HG02798 (cell line): ENCODE data around the gene C1orf226.

Experiments
- ATAC-seq: cut with Tn5 transposase; IDR thresholded peaks from one replicate; pipeline ENCODE4 v1.9.1; 2021; ENCODE audit warnings: mild to moderate bottlenecking; ENCODE audit not compliant: unreplicated experiment, poor library complexity

C1orf226 gene

DNA sequence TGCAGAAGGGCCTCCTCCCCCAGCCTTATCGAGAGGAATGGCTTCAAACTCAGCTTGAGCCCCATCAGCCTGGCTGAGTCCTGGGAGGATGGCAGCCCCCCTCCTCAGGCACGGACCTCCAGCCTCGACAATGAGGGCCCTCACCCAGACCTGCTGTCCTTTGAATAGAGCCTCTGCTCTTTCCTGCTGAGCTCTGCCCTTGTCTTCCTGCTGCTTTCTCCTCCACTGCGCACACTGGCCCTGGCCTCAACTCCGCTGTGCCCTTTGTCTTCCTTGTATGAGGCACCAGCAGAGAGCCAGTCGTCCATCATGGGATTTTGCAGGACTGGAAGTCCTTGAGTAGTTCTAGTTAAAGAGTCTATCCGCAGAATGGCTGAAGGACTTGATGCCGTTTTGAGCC, 2.0 kb downstream of the C1orf226 start:
- no peak for ATAC-seq

DNA sequence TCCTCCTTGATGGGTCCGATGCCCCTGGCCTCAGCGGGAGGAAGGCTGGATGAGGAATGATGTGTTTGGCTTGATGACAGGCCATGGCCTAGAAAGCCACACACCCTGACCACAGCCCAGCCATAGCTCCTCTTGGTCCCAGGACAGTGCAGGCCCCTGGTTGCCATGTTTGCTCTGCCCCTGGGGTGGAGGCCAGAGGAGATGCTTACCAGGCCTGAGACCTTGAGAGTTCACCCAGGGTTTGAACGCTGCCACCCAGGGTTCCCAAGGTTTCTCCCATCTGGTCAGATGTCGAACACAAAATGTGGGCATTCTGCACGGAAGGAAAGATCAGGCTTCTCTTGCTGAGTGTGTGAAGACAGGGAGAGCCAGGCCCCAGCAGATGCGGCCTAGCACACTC, 2.6 kb downstream of the C1orf226 start:
- ATAC-seq = no peak

DNA sequence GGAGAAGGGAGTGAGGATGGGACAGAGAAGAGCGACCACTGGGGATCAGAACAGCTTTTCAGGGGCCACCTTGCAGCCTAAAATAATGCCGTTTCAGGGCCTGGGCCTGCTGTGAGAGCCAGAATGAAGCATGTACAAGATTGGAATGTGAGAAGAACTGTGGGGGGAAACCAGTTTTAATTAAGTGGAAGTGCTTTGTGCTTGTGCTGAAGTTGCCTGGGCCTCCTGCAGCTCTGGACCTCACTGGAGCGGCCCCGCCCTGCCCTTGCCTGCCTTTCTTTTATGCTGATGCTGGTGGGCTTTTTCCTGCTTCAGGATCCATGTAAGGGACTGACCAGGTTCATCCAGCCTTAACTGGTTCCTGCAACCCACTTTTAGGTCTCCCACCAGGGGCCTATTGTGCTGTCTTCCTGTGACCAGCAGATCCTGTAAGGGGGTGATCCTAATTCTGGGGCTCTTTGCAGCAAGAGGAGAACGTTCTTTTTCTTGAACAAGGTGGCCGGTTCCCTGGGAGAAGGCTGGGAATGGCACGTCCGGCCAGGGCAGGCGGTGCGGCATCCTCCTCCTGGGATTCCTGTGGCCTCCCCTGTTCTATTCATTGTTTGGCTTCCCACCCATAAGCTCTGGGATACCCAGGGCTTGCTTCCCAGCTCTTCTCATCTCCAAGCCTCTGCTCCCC, 3.2 kb downstream of the C1orf226 start:
- ATAC-seq = no peak

DNA sequence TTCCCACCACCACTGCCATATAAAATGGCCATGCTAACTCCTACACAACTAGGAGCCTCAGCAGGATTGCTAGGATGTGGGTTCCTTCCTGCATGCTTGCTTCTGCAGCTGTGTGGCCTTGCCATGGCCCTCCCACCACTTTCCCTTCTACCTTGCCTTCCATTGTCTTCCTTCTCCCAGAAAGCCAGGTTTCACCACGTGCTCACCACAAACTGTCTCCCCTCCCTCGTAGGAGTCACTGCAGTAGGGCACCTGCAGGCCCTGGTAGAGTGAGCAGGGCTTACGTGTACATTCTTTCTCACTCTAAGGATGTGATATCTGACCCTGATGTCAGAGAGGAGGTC, 3.7 kb downstream of the C1orf226 start:
- no peak for ATAC-seq

DNA sequence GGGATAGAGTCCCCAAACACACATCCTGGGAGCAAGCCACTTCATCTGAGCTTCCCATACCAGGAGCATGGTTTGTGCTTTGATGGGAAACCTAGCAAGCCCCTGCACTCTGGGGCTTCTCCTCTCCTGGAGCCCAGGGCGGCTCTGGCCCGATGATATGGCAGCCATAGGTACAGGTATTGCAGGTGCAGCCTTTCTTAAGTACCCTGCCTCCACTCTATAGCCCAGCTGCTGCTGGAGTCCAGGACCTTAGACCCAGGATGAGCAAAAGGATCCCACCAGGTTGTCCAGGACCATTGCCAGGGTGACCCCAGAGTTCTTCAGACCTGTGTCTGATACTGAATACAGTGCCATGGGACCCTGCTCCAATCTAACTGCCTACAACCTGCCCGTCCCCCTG, 4.2 kb downstream of the C1orf226 start:
- no peak for ATAC-seq

DNA sequence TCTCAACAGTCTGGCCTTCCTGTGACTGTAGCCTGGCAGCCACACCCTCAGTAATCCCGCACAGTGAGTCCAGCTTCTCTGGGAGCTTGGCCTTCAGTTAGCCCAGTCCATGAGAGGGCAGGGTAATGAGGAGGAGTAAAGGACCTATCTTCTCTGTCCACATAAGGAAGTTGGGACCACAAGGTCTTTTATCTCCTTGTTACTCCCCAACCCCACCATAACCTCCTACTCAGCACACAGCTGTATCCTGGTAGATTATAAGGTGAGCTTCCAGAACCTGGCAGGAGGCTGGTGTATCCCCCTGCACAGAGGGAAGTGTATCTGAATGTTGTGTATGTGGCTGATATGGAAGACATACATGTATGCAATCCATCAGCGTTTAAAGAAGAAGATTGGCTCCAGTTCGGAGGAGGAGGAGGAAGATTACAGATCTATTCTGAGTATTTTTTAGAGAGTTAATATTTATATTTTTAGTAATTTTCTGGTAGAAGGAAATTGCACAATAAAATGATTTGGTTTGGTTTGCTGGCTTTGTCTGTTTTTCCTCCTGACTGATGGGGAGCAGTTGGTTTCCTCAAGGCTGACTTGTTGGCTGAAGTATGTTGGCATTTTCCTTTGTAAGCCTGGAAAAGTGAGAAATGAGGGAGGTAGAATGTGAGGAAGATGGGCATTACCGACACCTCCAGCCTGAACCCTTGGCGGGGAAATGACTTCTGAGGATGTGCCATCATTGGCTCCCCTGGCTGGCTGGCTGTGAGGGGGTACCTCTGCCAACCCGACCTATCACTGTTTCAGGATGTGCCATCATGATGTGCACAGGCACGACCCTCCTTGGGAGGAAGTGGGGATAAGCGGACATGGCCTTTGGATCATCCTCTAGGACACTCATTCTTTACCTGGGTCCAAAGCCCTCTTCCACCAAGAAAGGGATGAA, 5.0 kb downstream of the C1orf226 start:
- no peak for ATAC-seq

DNA sequence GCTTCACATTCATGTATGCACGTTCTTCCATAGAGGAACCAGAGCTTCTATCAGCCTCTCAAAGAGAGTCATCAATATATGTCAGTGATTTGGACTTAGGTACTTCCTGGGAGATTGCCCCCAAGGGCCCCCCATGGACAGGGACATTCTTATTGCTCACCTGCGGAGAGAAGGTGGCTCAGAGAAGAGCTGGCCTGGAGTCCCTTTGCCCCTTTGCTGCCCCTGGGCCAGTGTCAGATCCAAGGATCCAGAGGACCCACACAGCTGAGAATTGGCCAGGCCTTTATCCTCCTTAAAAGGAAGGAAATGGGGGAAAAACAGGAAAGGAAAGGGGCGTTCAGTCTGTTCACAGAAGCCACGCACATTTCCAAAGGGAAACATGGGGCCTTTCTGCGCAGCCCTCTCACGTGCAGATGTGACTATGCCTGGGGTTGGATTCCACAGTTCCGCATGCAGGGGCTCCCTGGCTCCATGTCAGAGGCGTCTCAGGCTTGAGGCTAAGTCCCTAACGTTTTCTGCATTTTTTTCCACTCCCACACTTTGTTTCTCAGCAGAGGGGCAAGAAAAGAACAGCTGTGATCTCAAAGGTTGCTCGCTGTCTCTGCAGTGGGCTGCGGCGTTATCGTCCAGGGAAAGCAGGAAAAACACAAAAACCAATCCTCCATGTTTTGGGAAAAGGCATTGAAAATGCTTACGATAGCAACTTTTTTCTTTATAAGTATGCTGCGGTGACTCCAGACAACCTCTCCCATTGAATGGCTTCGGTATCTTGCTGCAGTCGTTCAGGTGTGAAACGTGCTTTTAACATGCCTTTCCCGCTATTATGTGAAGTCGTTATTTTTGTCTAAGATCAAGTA, 5.9 kb downstream of the C1orf226 start:
- no peak for ATAC-seq

DNA sequence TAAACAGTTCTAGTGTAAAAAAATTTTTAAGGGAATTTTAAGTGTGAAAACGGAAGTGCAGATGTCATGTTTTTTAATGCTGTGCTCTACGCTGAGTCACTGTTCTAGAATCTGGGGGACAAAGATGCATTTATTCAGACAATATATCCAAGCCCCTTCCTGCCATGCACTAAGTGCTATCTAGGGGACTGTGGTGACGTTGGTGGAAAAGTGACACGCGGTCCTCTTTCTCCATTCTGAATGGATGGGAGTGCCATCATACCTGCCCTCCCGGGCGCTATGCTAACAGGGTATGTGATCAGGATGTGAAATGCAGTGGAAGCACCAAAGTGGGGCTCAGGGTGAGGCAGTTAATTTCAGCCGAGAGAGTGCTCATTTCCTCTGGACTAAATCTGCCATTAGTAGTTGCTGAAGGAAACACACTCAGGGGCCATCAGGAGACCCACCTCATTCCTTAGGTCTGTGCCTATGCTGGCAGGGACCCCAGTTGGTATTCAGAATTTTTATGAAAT, 6.6 kb downstream of the C1orf226 start:
- no peak for ATAC-seq

DNA sequence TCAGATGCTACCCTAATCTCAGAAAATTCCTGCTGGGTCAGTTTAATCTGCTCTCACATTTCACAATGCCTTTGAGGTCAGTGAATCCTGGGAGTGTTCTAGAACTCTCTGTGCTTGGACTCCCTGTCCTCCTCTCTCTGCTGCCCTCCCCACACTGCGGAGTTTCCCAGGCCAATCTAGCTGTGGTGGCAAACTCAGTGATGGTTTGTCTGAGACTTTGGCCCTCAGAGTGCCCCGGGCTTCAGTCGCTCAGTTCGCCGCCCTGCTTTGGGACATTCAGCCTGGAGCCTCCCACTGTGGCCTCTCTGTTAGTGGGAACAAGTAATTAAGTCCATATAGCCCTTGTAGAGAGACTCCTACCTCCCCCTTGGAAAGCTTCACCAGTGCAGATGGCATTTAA, 7.1 kb downstream of the C1orf226 start:
- no peak for ATAC-seq

DNA sequence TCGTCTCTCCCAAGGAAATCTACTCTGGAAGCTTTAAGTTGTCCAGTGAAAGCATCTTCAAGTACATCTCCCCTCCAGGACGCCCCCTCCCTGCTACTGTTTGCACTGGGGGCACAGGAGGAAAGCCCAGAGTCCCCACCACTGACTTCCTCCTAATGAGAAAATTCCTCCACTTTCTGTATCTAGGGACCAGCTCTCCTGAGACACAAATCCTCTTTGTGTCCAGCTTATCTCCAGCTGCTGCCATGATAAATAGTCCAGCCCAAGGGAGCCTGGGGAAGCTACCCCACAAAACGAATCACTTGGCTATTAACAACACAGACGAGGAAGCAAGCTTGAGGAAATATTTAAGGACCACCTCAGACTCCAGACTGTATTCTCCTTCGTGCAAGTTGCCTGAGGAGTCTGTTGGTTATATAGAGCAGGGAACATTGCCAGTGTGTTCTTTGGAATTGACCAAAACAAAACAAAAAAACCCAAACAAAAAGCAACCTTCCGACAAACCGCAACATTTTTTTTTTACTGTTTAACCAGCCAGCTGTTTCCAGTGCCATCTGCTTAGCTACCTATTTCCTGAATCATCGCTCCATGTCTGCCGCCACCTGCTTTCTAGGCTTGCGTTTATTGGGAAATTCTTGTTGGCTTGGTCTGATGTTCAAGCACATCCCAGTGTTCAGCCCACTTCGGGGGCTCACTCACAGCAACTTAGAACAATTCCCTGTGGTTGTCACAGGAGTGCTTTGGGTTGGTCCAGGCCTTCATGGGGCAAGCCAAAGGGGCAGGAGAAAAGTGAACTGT, 7.7 kb downstream of the C1orf226 start:
- no peak for ATAC-seq

DNA sequence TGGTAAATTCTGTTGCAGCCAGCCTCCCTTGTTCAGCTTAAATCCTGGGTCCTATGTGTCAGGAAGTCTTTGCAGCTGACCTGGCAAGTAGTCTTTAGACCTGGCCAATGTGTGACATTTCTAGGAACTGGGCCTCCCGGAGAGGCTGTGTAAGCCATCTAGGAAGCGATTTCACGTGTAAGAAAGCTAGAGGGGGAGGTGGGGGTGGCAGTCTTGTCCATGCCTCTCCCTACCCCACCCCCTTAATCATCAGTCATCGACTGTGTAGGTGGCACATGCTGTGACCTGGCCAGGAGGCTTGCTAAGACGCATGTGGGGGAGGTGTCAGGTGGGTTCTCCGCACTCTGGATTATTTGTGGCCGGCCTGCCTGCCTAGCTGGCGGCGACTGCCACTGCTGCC, 8.4 kb downstream of the C1orf226 start:
- no peak for ATAC-seq

DNA sequence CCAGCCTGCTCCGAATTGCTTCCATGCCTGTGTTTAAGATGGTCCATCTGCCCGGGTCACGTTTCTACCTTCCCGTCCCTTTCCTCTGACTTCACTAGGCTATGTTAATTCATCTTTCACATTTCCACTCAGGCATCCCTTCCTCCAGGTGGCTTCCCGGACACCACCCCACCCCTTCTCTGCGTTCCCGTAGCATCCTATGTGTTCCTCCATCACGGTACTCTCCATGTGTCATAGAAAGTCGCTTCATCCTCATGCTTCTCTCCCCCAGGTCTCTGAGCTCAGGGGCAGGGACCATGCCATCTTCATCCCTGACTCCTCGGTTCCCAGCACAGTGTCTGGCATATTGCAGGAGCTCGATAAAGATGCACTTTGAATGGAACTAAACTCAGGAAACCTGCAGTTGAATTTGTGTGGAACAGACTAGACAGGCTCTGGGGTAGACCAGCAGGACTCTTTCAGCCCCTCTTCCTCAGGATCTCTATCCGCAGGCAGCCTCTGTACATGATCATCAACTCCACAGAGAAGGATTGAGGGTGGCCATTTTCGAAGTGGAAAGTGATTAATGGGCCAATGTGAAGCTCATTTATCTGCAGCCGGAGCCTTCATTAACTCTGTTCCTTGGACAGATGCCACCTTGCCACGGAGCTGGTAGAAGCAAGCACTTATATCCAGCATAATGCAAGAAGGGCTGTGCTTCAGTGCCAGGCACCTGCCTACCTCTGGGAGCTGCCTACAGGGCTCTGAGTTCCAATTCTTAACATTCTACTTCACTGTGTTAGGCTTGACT, 9.1 kb downstream of the C1orf226 start:
- ATAC-seq = no peak

DNA sequence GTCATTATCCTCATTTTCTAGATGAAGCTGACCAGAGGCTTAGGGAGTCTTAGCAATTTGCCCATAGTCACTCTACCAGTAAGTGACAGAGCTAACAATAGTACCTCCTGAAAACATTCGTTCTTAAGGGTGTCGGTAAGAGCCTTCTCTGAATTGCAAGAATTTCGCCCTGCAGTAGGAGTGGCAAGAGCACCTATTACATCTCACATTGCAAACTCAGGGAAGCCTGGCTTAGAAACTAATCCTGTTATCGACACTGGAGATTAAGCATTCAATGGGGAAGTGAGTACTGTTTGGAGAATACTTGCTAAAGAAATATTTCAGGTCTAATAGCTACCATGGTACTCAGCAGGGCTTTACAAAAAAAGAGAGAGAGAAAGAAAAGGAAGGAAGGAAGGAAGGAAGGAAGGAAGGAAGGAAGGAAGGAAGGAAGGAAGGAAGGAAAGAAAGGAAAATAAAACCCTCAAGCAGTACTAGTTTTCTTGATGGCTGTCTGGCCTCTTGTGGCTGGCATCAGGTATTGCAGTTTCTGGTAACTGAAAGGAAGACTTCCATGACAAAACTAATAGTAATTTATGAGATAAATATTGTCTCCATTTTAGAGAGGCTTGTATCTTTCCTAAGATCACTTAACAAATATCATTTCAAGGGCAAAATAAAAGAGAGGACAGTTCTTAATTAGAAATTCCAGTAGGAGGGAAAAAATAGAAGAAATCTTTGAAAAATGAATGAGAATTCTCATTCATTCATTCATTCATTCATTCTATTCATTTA, 10.4 kb downstream of the C1orf226 start:
- ATAC-seq = no peak

DNA sequence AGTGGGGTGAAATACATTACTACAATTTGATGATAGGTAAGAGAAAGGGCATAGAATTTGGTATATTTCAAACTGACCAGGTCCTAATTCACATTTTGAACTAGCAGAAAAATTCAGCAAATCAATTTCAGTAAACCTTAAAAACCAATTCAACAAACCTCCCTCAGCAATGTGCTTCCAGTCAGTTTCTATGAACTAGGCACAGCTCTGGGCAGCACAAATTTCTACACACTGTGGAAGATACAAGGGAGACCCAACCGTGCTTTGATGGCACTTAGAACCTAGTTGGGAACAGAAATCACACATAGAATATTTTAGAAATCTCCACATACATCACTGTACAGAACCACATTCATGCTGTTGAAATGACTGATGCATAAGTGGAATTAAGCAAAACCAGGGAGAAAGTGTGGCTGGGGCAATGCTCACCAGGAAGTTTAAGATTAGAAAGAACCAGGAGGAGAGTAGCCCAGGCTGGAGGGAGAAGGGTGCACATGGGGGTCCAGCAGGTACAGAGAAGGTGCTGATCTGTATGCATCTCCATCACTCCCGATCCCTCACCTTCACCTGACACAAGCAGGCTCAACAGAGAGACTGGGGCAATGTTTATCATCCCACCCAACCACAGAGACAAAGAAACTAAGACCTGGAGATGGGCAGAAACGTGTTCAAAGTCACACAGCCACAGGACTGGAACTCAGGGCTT, 14.8 kb downstream of the C1orf226 start:
- ATAC-seq = no peak

DNA sequence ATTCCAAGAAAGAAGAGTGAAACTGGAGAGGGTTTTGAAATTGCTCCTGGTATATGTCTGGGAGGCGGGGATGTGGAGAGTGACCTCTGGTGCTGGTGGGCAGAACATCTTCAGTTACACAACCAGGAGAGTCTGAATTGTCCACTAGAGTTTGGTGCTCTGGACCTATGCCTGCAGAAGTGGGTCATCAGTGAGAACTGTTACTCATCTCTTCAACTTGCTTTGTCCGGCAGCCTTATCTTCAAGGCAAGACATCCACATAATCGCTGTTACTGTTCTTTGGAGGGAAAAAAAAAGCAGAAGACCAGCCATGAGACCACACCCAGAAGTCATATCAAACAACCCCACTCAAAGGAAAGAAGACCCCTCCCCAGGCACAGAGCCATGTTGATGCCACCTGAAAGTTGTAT, 15.5 kb downstream of the C1orf226 start:
- no peak for ATAC-seq

DNA sequence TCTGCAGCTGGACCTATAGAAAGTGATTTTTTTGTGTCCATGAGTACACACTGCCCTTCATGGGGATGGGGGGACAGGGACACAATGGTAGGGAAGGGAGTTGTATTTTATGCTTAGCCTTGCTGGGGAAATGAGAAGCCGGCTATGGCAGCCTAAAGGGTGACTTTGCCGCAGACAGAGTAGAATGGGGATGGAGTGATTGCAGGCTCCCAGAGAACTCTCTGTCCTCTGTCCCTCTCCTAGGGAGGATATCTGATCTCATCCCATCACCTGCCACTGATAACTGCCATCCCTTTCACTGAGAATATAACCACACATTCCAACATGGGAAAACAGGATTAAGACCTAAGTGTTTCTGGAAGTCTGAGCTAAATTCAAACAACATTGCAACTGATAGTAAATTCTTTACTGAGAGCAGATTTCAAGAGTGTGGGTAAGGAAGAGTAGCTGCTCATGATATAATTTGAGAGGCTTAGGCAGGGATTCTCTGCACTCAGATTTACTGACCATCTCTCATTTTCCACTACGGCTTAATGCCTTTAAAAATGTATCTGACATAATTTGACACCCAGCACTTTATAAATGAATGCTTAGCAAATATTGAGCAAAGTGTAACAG, 16.5 kb downstream of the C1orf226 start:
- no peak for ATAC-seq

DNA sequence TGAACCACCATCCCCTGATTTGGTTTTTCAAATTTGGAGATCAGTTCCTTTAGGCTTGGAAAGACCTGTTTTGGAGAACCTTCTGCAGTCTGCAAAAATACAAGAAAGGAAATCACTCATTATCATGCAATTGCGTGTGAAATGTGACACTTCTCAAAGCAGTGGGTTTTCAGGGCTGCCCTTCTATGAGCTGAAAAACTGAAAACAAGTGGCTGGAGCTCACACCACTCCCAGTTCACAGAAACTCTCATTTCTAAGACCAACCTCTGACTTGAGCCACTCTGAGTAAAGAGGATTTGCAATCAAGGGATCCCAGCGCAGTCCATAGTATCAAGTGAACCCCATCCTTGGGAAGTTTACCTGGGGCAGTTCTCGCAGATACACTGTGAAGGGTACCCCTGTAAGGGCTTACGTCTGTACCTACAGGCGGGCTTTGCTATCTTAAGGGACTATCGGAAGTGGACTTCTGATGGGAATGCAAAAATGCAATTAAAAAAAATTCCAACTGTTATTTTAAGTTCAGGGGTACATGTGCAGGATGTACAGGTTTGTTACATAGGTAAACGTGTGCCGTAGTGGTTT, 17.6 kb downstream of the C1orf226 start:
- no peak for ATAC-seq
